ENCODE data around the gene LAPTM4A. TPM values are rescaled to one million over a fixed set of nuclear protein-coding genes. Genes with fewer than 3 reads are reported as not detected.

LAPTM4A gene
- total RNA-seq, 1 donor = 251 TPM

- no peak for DNase-seq (ENCODE audit: low read depth)
- H3K4me3 ChIP-seq (ENCODE audit: low read depth, low read length) = no peak overlapping the region
- TF ChIP-seq, protein P1, sequence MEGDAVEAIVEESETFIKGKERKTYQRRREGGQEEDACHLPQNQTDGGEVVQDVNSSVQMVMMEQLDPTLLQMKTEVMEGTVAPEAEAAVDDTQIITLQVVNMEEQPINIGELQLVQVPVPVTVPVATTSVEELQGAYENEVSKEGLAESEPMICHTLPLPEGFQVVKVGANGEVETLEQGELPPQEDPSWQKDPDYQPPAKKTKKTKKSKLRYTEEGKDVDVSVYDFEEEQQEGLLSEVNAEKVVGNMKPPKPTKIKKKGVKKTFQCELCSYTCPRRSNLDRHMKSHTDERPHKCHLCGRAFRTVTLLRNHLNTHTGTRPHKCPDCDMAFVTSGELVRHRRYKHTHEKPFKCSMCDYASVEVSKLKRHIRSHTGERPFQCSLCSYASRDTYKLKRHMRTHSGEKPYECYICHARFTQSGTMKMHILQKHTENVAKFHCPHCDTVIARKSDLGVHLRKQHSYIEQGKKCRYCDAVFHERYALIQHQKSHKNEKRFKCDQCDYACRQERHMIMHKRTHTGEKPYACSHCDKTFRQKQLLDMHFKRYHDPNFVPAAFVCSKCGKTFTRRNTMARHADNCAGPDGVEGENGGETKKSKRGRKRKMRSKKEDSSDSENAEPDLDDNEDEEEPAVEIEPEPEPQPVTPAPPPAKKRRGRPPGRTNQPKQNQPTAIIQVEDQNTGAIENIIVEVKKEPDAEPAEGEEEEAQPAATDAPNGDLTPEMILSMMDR (IDR thresholded peaks at IDR 0.05; ENCODE audit: insufficient read depth, low read length) = no peak
Observed at GRCh38 chr2:20008703-20009102, 42.7 kb downstream of the LAPTM4A start.

GRCh38 chr2:20005891-20006470 lies 45.4 kb downstream of the LAPTM4A start:
- TF ChIP-seq, protein P1 (IDR thresholded peaks at IDR 0.05; ENCODE audit: insufficient read depth, low read length) = no peak
- no peak for DNase-seq (ENCODE audit: low read depth)

GRCh38 chr2:20005067-20005627 lies 46.3 kb downstream of the LAPTM4A start:
- no peak overlapping the region for H3K4me3 ChIP-seq (ENCODE audit: low read depth, low read length)
- TF ChIP-seq, protein P1 (IDR thresholded peaks at IDR 0.05; ENCODE audit: insufficient read depth, low read length) = no peak
- DNase-seq (ENCODE audit: low read depth) = no peak

More at GRCh38 chr2:20005891-20006470, 45.4 kb downstream of the LAPTM4A start:
- no peak overlapping the region for H3K4me3 ChIP-seq (ENCODE audit: low read depth, low read length)

GRCh38 chr2:20001361-20001863 lies 50.0 kb downstream of the LAPTM4A start:
- H3K4me3 ChIP-seq (ENCODE audit: low read depth, low read length) = no peak overlapping the region
- DNase-seq (ENCODE audit: low read depth) = no peak
- TF ChIP-seq, protein P1 (IDR thresholded peaks at IDR 0.05; ENCODE audit: insufficient read depth, low read length) = no peak

GRCh38 chr2:19993731-19994130 lies 57.7 kb downstream of the LAPTM4A start:
- TF ChIP-seq, protein P1 (IDR thresholded peaks at IDR 0.05; ENCODE audit: insufficient read depth, low read length) = no peak
- H3K4me3 ChIP-seq (ENCODE audit: low read depth, low read length) = no peak overlapping the region
- DNase-seq (ENCODE audit: low read depth) = no peak

GRCh38 chr2:19991895-19992294 lies 59.5 kb downstream of the LAPTM4A start:
- no peak for DNase-seq (ENCODE audit: low read depth)
- TF ChIP-seq, protein P1 (IDR thresholded peaks at IDR 0.05; ENCODE audit: insufficient read depth, low read length) = no peak
- H3K4me3 ChIP-seq (ENCODE audit: low read depth, low read length) = no peak overlapping the region

All from fibroblast of the aortic adventitia (primary cell).